ENCODE results near the gene CTR9.

The CTR9 gene

GRCh38 chr11:10829139-10829538 lies 78.1 kb downstream of the CTR9 start:
- no peak for DNase-seq

Measured in HCEC 1CT (cell line).